ENCODE measurements around the gene DHDDS. TPM values are rescaled to one million over a fixed set of nuclear protein-coding genes. Genes with fewer than 3 reads are reported as not detected.

The DHDDS gene
- total and polyA plus RNA-seq, 4 experiments from 2014 or later, result 23.3 to 46.2 (median 35.5) TPM

DNA sequence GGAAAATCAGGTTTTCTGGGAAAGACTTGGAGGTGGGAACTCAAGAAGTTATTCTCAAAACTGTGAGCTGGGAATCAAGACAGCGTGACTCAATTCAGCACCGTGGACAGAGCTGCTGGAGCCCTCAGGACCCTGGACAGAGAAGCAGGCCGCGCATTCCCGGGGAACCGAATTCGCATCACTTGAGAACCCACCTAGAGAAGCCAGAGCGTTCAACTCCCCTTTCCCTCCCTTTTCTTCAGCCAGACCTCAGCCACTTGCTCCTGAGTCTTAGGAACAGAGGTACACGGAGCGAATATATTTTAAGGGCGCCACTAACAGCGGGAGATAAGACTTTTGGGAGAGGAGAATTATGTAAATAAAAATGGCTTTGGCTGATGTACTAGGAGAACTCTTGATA, 23.5 kb upstream of the DHDDS start:
- CTCF ChIA-PET (ENCODE audit: partially characterized antibody), result interaction anchor here (1.0 kb wide), 1 partner anchor 8 kb away, joined by 4 read pairs; no protein-coding TSS in a partner anchor
- DNase-seq, result peak; percentile 75 to 84 (median 78)
- Mint-ChIP-seq H3K4me3 (peak overlapping the region; percentile 23 to 79 (median 62)), H3K4me1 (peaks cover 9 to 24% (median 17%) of the 10 kb centered on the region in 4 donors), H3K27ac (peak overlapping the region in 2 of 7 donors; percentile 49 to 74), H3K27me3 (peaks cover 32 to 42% of the 10 kb centered on the region in 2 donors), H3K36me3 (no peaks in the 10 kb centered on the region), H3K9me3 (peaks cover 0 to 3% (median 0%) of the 10 kb centered on the region in 8 donors)
- H3K4me3 ChIP-seq (ENCODE audit: low read length in 2 of 2), result no peak overlapping the region
- POLR2A ChIA-PET (ENCODE audit: partially characterized antibody), result interaction anchor here (0.8 to 1.3 kb wide), 2 partner anchors 31 to 63 kb away, joined by 3 to 4 read pairs; partner anchors contain the start of gene HMGN2
- H3K9me3 ChIP-seq (ENCODE audit: control insufficient read depth in 1 of 2, low read length in 2 of 2), result no peaks in the 10 kb centered on the region
- no peak overlapping the region for H3K27ac ChIP-seq (ENCODE audit: low read depth, low read length)
- intact Hi-C loops (cut with micrococcal nuclease), result loop anchor here (1.0 to 5.0 kb wide), 4 partner anchors 9 to 71 kb away; no protein-coding TSS in a partner anchor
- no peaks in the 10 kb centered on the region for H3K36me3 ChIP-seq (ENCODE audit: insufficient read depth, low read length)
- peaks cover 17% of the 10 kb centered on the region for H3K4me1 ChIP-seq (ENCODE audit: insufficient read depth, low read length)
- peaks cover 37% of the 10 kb centered on the region for H3K27me3 ChIP-seq (ENCODE audit: insufficient read depth, low read length)

- intact Hi-C loops (cut with micrococcal nuclease), result loop anchor here (2.0 to 5.0 kb wide), 3 partner anchors 30 to 72 kb away; no protein-coding TSS in a partner anchor
- Mint-ChIP-seq H3K9me3 (peaks cover 0 to 3% (median 0%) of the 10 kb centered on the region in 8 donors), H3K4me1 (peaks cover 9 to 24% (median 17%) of the 10 kb centered on the region in 4 donors), H3K36me3 (no peaks in the 10 kb centered on the region), H3K4me3 (peak overlapping the region; percentile 15 to 79 (median 68)), H3K27ac (peak overlapping the region in 4 of 7 donors; percentile 74 to 91 (median 78)), H3K27me3 (peaks cover 32 to 43% of the 10 kb centered on the region in 2 donors)
- Histone ChIP-seq H3K27me3 (ENCODE audit: insufficient read depth, low read length) (peaks cover 37% of the 10 kb centered on the region), H3K9me3 (ENCODE audit: control insufficient read depth in 1 of 2, low read length in 2 of 2) (no peaks in the 10 kb centered on the region), H3K4me3 (ENCODE audit: low read length in 2 of 2) (peak overlapping the region in 1 of 2 donors; percentile 9), H3K36me3 (ENCODE audit: insufficient read depth, low read length) (no peaks in the 10 kb centered on the region), H3K27ac (ENCODE audit: low read depth, low read length) (no peak overlapping the region), H3K4me1 (ENCODE audit: insufficient read depth, low read length) (peaks cover 17% of the 10 kb centered on the region)
- DNase-seq, result peak in 1 of 5 donors; percentile 26
- ChIA-PET POLR2A (ENCODE audit: partially characterized antibody) (interaction anchor here (1.3 kb wide), 1 partner anchor 31 kb away, joined by 4 read pairs; no protein-coding TSS in a partner anchor), CTCF (ENCODE audit: partially characterized antibody) (interaction anchor here (1.0 kb wide), 2 partner anchors 8 to 134 kb away, joined by 3 to 4 read pairs; no protein-coding TSS in a partner anchor)
Observed at GRCh38 chr1:26409191-26409807, 22.8 kb upstream of the DHDDS start.

GRCh38 chr1:26410706-26411623, 21.2 kb upstream of the DHDDS start, which contains the start of gene LIN28A:
TSS of gene LIN28A (plus strand) at chr1:26410817. CDS start at chr1:26410892, 75 bp downstream.
- Mint-ChIP-seq H3K4me3 (peak within 1 kb of the TSS in 5 of 8 donors; percentile 4 to 57 (median 35)), H3K4me1 (peaks cover 9 to 24% (median 17%) of the 10 kb centered on the region in 4 donors), H3K36me3 (no peaks in the 10 kb centered on the region), H3K27ac (peak within 1 kb of the TSS in 1 of 7 donors; percentile 74), H3K27me3 (peaks cover 35 to 46% of the 10 kb centered on the region in 2 donors), H3K9me3 (peaks cover 0 to 3% (median 0%) of the 10 kb centered on the region in 8 donors)
- DNase-seq, result no peak
- ChIA-PET CTCF (ENCODE audit: partially characterized antibody) (interaction anchor here (1.0 kb wide), 1 partner anchor 135 kb away, joined by 3 read pairs; no protein-coding TSS in a partner anchor), POLR2A (ENCODE audit: partially characterized antibody) (no interaction called here)
- no peak within 1 kb of the TSS for H3K27ac ChIP-seq (ENCODE audit: low read depth, low read length)
- no peaks in the 10 kb centered on the region for H3K9me3 ChIP-seq (ENCODE audit: control insufficient read depth in 1 of 2, low read length in 2 of 2)
- H3K27me3 ChIP-seq (ENCODE audit: insufficient read depth, low read length), result peaks cover 42% of the 10 kb centered on the region
- no peak within 1 kb of the TSS for H3K4me3 ChIP-seq (ENCODE audit: low read length in 2 of 2)
- intact Hi-C loops (cut with micrococcal nuclease), result no loop called here
- H3K36me3 ChIP-seq (ENCODE audit: insufficient read depth, low read length), result no peaks in the 10 kb centered on the region
- H3K4me1 ChIP-seq (ENCODE audit: insufficient read depth, low read length), result peaks cover 17% of the 10 kb centered on the region

DNA sequence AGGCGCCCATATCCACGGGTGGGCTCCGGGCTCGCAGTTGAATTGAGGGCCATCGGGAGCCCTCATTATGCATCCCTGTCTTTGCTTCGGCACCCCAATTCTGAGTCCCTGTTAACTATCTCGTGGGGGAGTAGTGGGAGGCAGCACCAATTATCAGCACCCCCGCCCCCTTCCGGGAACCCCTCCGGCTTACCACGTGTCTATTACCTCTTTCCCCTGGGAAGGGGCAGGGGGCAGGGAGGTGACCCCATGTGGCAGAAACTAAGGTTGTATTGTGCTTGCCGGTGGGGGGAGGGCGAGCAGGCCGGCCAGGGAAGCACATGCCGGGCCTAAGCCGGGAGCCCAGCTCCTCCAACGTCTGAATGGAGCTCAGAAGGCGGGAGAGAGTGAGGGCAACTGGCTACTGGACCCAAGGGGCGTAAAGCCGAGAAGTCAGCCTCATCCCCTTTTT, 20.5 kb upstream of the DHDDS start:
- CTCF ChIA-PET (ENCODE audit: partially characterized antibody), result no interaction called here
- peak overlapping the region in 1 of 7 donors; percentile 46 for H3K27ac Mint-ChIP-seq
- H3K4me3 Mint-ChIP-seq, result peak overlapping the region in 2 of 8 donors; percentile 8 to 57
- Histone ChIP-seq H3K27ac (ENCODE audit: low read depth, low read length) (no peak overlapping the region), H3K27me3 (ENCODE audit: insufficient read depth, low read length) (peaks cover 42% of the 10 kb centered on the region), H3K36me3 (ENCODE audit: insufficient read depth, low read length) (no peaks in the 10 kb centered on the region), H3K4me1 (ENCODE audit: insufficient read depth, low read length) (peaks cover 17% of the 10 kb centered on the region), H3K4me3 (ENCODE audit: low read length in 2 of 2) (no peak overlapping the region), H3K9me3 (ENCODE audit: control insufficient read depth in 1 of 2, low read length in 2 of 2) (no peaks in the 10 kb centered on the region)
- H3K36me3 Mint-ChIP-seq, result no peaks in the 10 kb centered on the region
- POLR2A ChIA-PET (ENCODE audit: partially characterized antibody), result interaction anchor here (1.0 kb wide), 1 partner anchor 90 kb away, joined by 3 read pairs; no protein-coding TSS in a partner anchor
- peaks cover 0 to 3% (median 0%) of the 10 kb centered on the region in 8 donors for H3K9me3 Mint-ChIP-seq
- H3K4me1 Mint-ChIP-seq, result peaks cover 9 to 24% (median 17%) of the 10 kb centered on the region in 4 donors
- intact Hi-C loops (cut with micrococcal nuclease), result no loop called here
- DNase-seq, result no peak
- peaks cover 35 to 46% of the 10 kb centered on the region in 2 donors for H3K27me3 Mint-ChIP-seq

DNA sequence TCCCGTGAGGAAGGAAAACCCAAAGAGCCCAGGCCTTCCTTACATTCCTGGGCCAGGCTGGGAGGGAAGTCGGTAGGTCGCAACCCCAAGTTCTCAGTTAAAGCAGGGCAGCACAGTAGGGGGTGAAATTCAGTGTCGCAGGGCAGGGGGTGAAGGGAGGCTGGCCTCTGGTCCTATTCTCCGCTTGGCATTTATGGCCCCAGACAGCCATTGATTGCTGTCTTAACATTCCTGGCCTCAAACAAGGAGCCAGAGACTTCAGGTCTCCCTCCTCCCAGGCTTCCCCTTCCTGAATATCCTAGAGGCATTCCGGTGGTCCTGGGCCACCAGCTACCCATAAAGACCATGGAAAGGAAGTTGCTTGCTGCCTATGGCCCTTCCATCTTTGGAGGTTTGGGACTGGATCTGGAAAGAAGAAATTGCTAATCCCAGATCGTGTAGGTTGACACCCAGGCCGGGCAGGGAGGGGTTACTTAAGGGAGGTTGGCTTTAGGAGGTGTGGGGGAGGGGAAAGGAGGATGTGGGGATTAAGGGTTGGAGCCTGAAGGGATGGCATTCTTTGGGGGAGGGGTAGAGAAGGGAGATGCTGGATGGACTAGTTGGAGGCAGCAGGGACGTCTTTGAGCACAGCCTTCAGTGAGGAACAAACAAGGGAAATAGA, 19.8 kb upstream of the DHDDS start:
- intact Hi-C loops (cut with micrococcal nuclease), result no loop called here
- POLR2A ChIA-PET (ENCODE audit: partially characterized antibody), result interaction anchor here (1.0 kb wide), 1 partner anchor 90 kb away, joined by 3 read pairs; no protein-coding TSS in a partner anchor
- H3K27ac ChIP-seq (ENCODE audit: low read depth, low read length), result no peak overlapping the region

DNA sequence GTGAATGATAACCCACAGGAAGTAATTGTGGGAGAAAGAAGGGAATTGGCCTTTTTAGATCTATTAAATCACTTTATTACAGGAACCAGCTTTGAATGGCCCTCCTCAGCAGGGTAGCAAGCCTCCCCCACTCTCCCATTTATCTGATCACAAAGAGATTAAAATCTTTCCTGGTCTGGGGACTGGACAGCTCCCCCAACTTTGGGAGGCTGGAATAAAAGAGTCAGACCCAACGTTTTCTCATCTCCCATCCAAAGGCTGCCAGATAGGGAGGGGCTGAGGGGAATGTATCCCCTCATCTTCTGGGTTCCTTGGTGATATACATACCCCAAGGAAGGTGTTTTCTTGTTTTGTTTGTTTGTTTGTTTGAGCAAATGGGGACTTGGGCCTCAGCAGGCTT, 19.1 kb upstream of the DHDDS start:
- Mint-ChIP-seq H3K27me3 (peaks cover 35 to 50% of the 10 kb centered on the region in 2 donors), H3K27ac (no peak overlapping the region), H3K9me3 (peaks cover 0 to 3% (median 0%) of the 10 kb centered on the region in 8 donors), H3K4me1 (peaks cover 9 to 24% (median 19%) of the 10 kb centered on the region in 4 donors), H3K4me3 (no peak overlapping the region), H3K36me3 (no peaks in the 10 kb centered on the region)
- DNase-seq, result no peak
- ChIA-PET CTCF (ENCODE audit: partially characterized antibody) (interaction anchor here (0.7 to 1.2 kb wide), 4 partner anchors 91 to 377 kb away, joined by 3 read pairs; no protein-coding TSS in a partner anchor), POLR2A (ENCODE audit: partially characterized antibody) (no interaction called here)
- no peaks in the 10 kb centered on the region for H3K36me3 ChIP-seq (ENCODE audit: insufficient read depth, low read length)
- H3K4me1 ChIP-seq (ENCODE audit: insufficient read depth, low read length), result peaks cover 17% of the 10 kb centered on the region
- no peaks in the 10 kb centered on the region for H3K9me3 ChIP-seq (ENCODE audit: control insufficient read depth in 1 of 2, low read length in 2 of 2)
- no peak overlapping the region for H3K27ac ChIP-seq (ENCODE audit: low read depth, low read length)
- intact Hi-C loops (cut with micrococcal nuclease), result no loop called here
- no peak overlapping the region for H3K4me3 ChIP-seq (ENCODE audit: low read length in 2 of 2)
- peaks cover 42% of the 10 kb centered on the region for H3K27me3 ChIP-seq (ENCODE audit: insufficient read depth, low read length)

More for the DNA sequence above, 19.8 kb upstream of the DHDDS start:
- no peaks in the 10 kb centered on the region for H3K9me3 ChIP-seq (ENCODE audit: control insufficient read depth in 1 of 2, low read length in 2 of 2)
- no peak overlapping the region for H3K27ac Mint-ChIP-seq
- H3K9me3 Mint-ChIP-seq, result peaks cover 0 to 3% (median 0%) of the 10 kb centered on the region in 8 donors
- H3K4me3 Mint-ChIP-seq, result no peak overlapping the region
- CTCF ChIA-PET (ENCODE audit: partially characterized antibody), result interaction anchor here (0.9 to 1.2 kb wide), 2 partner anchors 138 to 376 kb away, joined by 3 read pairs; no protein-coding TSS in a partner anchor
- no peak overlapping the region for H3K4me3 ChIP-seq (ENCODE audit: low read length in 2 of 2)
- no peaks in the 10 kb centered on the region for H3K36me3 Mint-ChIP-seq
- H3K36me3 ChIP-seq (ENCODE audit: insufficient read depth, low read length), result no peaks in the 10 kb centered on the region
- DNase-seq, result no peak
- peaks cover 42% of the 10 kb centered on the region for H3K27me3 ChIP-seq (ENCODE audit: insufficient read depth, low read length)
- H3K4me1 Mint-ChIP-seq, result peaks cover 9 to 24% (median 19%) of the 10 kb centered on the region in 4 donors
- peaks cover 17% of the 10 kb centered on the region for H3K4me1 ChIP-seq (ENCODE audit: insufficient read depth, low read length)
- peaks cover 35 to 50% of the 10 kb centered on the region in 2 donors for H3K27me3 Mint-ChIP-seq
